DOHH2 (cell line): ENCODE measurements around the gene CD72.

ENCODE experiments used
- EZH2phosphoT487 ChIP-seq: fragments of 200-600 bp; sonication (generic); IDR thresholded peaks from 2 replicates; pipeline ENCODE4 v1.6.1; 2017; ENCODE audit warnings: borderline replicate concordance, mild to moderate bottlenecking, antibody characterized with exemption, low read length, moderate library complexity, mixed read lengths
- TF ChIP-seq, protein P1 (sequence below): fragments of 200-600 bp; sonication (generic); IDR thresholded peaks from one replicate; pipeline ENCODE4 v1.5.1; 2014; ENCODE audit warnings: antibody characterized with exemption, mild to moderate bottlenecking, low read depth, low read length; ENCODE audit not compliant: poor library complexity, severe bottlenecking

DNA sequence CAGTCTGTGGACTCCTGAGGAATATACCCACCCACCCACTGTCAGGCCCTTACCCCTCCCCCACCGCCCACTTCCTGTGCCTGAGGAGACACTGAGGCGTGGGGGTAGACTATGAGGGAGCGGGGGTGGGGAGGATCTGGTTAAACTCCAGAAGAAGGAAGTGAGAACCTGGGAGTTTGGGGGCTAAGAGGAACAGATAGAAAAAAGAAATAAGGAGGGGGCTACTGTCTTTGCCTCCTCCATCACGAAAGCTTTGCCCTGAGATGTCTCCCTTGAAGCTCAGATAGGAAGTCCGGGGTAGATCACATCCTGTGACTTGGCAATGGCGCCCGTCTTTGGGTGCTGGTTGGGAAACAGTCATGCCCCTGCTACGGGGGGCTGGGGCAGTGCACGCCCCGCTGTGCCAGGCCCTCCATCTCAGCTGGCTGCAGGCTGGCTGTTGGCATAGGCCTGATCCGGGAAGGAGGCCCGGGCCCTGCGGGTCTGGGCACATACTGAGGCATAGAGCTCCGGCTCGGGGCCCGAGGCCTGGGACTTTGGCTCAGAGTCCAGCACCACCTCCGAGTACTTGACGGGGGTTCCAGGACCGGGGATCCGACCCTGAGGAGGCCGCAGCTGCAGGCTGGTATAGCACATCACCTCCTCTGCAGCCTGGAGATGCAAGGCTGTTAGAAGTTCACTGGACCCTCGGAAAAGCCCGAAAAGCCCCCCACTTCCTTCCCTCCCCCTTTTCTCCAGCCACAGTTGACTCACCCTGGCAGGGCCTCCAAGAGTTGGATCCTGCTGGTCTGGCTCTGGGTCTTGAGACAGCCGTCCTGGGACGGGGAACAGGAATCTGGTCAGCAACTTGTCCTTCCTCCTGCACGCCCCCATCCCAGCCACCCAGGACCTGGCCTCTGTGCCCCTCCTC is 31.5 kb upstream of the CD72 start:
- TF ChIP-seq, protein P1, sequence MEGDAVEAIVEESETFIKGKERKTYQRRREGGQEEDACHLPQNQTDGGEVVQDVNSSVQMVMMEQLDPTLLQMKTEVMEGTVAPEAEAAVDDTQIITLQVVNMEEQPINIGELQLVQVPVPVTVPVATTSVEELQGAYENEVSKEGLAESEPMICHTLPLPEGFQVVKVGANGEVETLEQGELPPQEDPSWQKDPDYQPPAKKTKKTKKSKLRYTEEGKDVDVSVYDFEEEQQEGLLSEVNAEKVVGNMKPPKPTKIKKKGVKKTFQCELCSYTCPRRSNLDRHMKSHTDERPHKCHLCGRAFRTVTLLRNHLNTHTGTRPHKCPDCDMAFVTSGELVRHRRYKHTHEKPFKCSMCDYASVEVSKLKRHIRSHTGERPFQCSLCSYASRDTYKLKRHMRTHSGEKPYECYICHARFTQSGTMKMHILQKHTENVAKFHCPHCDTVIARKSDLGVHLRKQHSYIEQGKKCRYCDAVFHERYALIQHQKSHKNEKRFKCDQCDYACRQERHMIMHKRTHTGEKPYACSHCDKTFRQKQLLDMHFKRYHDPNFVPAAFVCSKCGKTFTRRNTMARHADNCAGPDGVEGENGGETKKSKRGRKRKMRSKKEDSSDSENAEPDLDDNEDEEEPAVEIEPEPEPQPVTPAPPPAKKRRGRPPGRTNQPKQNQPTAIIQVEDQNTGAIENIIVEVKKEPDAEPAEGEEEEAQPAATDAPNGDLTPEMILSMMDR, result no peak
- TF ChIP-seq EZH2phosphoT487, result no peak
